HG03025 (cell line): ENCODE results near the gene NPIPA8.
"Not testable (repeated sequence)": the region's sequence is repeated elsewhere in the genome, so short reads cannot be mapped to it uniquely, and the experiment has no call there.

Experiments used
- ATAC-seq: cut with Tn5 transposase; IDR thresholded peaks from one replicate; pipeline ENCODE4 v1.9.1; 2021; ENCODE audit warnings: mild to moderate bottlenecking, moderate library complexity; ENCODE audit not compliant: unreplicated experiment, low FRiP score

The NPIPA8 gene

DNA sequence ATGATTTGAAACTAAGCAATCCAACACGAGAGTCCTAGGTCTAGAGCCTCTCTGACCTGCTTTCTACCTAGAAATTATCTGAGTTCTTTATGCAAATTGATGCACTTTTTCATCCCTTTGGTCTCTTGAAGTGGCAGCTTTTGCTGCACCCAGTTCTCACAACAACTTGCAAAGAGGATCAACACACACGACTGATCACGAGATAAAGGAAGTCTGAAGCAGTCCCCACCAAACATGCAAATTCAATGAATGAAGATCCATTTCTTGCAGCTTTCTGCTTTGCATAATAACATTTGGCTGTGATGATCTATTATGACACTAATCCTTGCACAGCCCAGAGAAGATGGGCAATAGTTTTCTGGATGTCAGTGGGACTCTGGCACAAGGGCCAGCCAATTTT lies 56.2 kb downstream of the NPIPA8 start:
- not testable (repeated sequence) for ATAC-seq

DNA sequence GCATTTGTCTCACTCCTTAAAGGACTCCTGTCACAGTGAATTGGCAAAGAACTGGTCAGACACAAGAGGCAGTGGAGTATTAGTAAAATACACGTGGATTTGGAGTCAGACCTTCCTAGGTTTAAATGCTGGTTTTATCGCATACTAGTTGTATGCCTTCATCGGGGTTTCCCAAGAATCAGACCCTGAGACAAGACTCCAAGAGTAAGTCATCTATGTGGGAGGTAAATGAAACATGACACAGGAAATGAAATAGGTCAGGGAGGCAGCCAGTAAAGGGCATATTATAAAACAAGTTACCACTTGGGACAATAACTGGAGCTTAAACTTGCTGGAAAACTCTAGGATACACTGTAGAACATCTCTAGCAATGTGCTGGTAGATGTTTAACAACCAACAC lies 59.8 kb downstream of the NPIPA8 start:
- ATAC-seq, result not testable (repeated sequence)

DNA sequence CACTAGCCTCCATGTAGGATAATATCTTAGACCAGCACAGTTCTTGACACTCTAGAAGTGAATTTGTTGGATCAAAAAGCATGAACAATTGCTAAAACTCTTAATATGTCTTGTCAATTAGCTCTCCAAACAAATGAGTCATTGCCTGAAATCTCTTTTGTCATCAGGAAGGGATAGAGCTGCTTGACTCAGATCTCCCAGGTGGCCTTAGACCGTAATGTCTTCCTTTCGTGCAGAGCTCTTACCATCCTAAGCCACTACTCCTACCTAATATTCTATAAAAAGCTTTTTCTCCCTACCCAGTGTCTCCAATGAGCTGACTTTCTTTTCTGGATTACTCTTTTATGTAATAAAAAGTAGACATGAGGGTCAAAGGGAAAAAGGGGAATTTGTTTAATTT lies 66.4 kb downstream of the NPIPA8 start:
- not testable (repeated sequence) for ATAC-seq
